NK-92 (cell line): ENCODE data around the gene SMPD3.
A peak's percentile ranks its signal among the peaks of the same experiment; 100 is the strongest.

Experiments
- DNase-seq: peaks from one replicate; lab custom pipeline; 2025; ENCODE audit not compliant: unreplicated experiment; lab: John Stamatoyannopoulos, UW

Gene SMPD3

GRCh38 chr16:68343137-68343536 is 105.2 kb downstream of the SMPD3 start:
- DNase-seq, result no peak

GRCh38 chr16:68342620-68343019 is 105.7 kb downstream of the SMPD3 start:
- DNase-seq, result no peak

GRCh38 chr16:68339214-68339613 is 109.1 kb downstream of the SMPD3 start:
- no peak for DNase-seq

- DNase-seq, result no peak
Observed at GRCh38 chr16:68338326-68339119, 109.8 kb downstream of the SMPD3 start.

- no peak for DNase-seq
Observed at GRCh38 chr16:68335175-68335574, 113.1 kb downstream of the SMPD3 start.

- DNase-seq, result no peak
Observed at GRCh38 chr16:68332411-68333121, 115.7 kb downstream of the SMPD3 start.

- no peak for DNase-seq
Observed at GRCh38 chr16:68331879-68332410, 116.4 kb downstream of the SMPD3 start.

GRCh38 chr16:68328860-68329390 is 119.4 kb downstream of the SMPD3 start:
- no peak for DNase-seq

- no peak for DNase-seq
Observed at GRCh38 chr16:68328151-68328859, 120.0 kb downstream of the SMPD3 start.

GRCh38 chr16:68324780-68325357 is 123.4 kb downstream of the SMPD3 start:
- no peak for DNase-seq

- no peak for DNase-seq
Observed at GRCh38 chr16:68324336-68324735, 124.0 kb downstream of the SMPD3 start.

- no peak for DNase-seq
Observed at GRCh38 chr16:68319185-68319908, 129.0 kb downstream of the SMPD3 start.

- DNase-seq, result no peak
Observed at GRCh38 chr16:68313116-68313515, 135.2 kb downstream of the SMPD3 start.

GRCh38 chr16:68310774-68311511 is 137.4 kb downstream of the SMPD3 start, which contains the start of the genes PRMT7 and SLC7A6OS:
Gene PRMT7, plus strand, starts transcription at chr16:68311019. Its CDS starts 4,961 bp downstream, at chr16:68315980.
Gene SLC7A6OS, minus strand, starts transcription at chr16:68310946. Its CDS starts 20 bp downstream, at chr16:68310926.
- peak; percentile 56 for DNase-seq

GRCh38 chr16:68310437-68310773 is 137.9 kb downstream of the SMPD3 start:
- DNase-seq, result no peak

GRCh38 chr16:68309799-68310198 is 138.5 kb downstream of the SMPD3 start:
- DNase-seq, result no peak
